Transverse colon (tissue), 3 donors: ENCODE data around the gene IL9R.

Source experiments
- POLR2A ChIP-seq: fragments of 450-650 bp; IDR thresholded peaks from one replicate; pipeline ENCODE4 v1.6.1; 2016; ENCODE audit warnings: antibody characterized with exemption, mild to moderate bottlenecking, moderate library complexity
- TF ChIP-seq, protein P1 (sequence below), 5 experiments: fragments of 200-600 bp in 3 of 5; fragments of 450-650 bp in 2 of 5; sonication (generic) in 3 of 5; IDR thresholded peaks; 1 replicate in 2 of 5; 2 replicates in 3 of 5; pipeline ENCODE4 v1.5.1; 2016 to 2017; ENCODE audit warnings: antibody characterized with exemption in 5 of 5, inconsistent platforms in 3 of 5, mild to moderate bottlenecking in 2 of 5, moderate library complexity in 1 of 5

DNA sequence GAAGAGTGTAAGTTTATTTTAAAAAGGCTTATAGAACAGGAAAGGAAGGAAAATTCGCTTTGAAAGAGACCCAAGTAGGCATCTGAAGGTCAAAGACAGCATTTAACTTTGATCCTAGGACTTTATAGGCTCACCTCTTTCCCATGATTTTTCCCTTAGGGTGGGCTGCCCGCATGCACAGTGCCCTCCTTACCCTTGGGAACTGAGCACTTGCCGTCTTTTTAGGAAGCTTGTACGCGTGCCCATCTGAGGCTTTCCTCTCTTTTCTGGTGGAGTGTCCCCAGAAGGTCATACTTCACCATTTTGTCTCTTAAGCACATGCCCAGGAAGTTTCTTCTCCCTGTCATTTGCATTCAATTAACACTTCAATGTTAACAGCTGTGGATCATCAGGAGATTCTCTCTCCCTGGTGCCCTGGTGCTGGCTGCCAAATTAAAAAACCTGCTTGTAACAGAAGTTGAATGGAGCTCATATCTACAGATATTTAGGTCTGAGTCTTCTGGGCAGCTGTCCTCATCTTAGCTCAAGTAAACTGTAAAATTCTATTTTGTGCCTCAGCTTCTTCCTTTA lies 38.4 kb upstream of the IL9R start:
- TF ChIP-seq, protein P1, sequence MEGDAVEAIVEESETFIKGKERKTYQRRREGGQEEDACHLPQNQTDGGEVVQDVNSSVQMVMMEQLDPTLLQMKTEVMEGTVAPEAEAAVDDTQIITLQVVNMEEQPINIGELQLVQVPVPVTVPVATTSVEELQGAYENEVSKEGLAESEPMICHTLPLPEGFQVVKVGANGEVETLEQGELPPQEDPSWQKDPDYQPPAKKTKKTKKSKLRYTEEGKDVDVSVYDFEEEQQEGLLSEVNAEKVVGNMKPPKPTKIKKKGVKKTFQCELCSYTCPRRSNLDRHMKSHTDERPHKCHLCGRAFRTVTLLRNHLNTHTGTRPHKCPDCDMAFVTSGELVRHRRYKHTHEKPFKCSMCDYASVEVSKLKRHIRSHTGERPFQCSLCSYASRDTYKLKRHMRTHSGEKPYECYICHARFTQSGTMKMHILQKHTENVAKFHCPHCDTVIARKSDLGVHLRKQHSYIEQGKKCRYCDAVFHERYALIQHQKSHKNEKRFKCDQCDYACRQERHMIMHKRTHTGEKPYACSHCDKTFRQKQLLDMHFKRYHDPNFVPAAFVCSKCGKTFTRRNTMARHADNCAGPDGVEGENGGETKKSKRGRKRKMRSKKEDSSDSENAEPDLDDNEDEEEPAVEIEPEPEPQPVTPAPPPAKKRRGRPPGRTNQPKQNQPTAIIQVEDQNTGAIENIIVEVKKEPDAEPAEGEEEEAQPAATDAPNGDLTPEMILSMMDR (IDR thresholded peaks at IDR 0.05) = no peak
- no peak for TF ChIP-seq POLR2A
